DOHH2 (cell line): ENCODE measurements around the gene TSPAN6.

ENCODE experiments used
- H3F3A ChIP-seq: fragments of 200-600 bp; sonication (generic), shearing (Covaris generic); 2 replicates; pipeline ENCODE4 v1.6.0; 2016; ENCODE audit warnings: antibody characterized with exemption, mild to moderate bottlenecking; ENCODE audit not compliant: control insufficient read depth, insufficient read depth
- H3K27ac ChIP-seq: fragments of 200-600 bp; sonication (generic); 2 replicates; pipeline ENCODE4 v1.5.1; 2014; ENCODE audit warnings: low read depth, mild to moderate bottlenecking, low read length, moderate library complexity
- H3K27me3 ChIP-seq: fragments of 200-600 bp; sonication (generic); 2 replicates; pipeline ENCODE4 v1.6.1; 2014; ENCODE audit warnings: mild to moderate bottlenecking, low read length, mixed read lengths; ENCODE audit not compliant: control insufficient read depth
- H3K36me3 ChIP-seq: fragments of 200-600 bp; sonication (generic); 2 replicates; pipeline ENCODE4 v1.6.1; 2014; ENCODE audit warnings: mild to moderate bottlenecking, low read length, moderate library complexity, mixed read lengths; ENCODE audit not compliant: control insufficient read depth
- H3K4me1 ChIP-seq: fragments of 200-600 bp; sonication (generic); 2 replicates; pipeline ENCODE4 v1.6.1; 2014; ENCODE audit warnings: mild to moderate bottlenecking, low read length, mixed read lengths; ENCODE audit not compliant: control insufficient read depth
- H3K4me2 ChIP-seq: fragments of 200-600 bp; sonication (generic); 2 replicates; pipeline ENCODE4 v1.6.0; 2014; ENCODE audit warnings: mild to moderate bottlenecking, low read length, moderate library complexity
- H3K4me3 ChIP-seq: fragments of 200-600 bp; sonication (generic); 2 replicates; pipeline ENCODE4 v1.5.1; 2014; ENCODE audit warnings: mild to moderate bottlenecking, low read length, mixed read lengths
- H3K79me2 ChIP-seq: fragments of 200-600 bp; sonication (generic); 2 replicates; pipeline ENCODE4 v1.6.1; 2014; ENCODE audit warnings: mild to moderate bottlenecking, low read length, mixed read lengths; ENCODE audit not compliant: control insufficient read depth
- H3K9me2 ChIP-seq: fragments of 200-600 bp; sonication (generic); replicated peaks from 2 replicates; pipeline ENCODE4 v1.6.1; 2014; ENCODE audit warnings: mild to moderate bottlenecking, low read length, mixed read lengths; ENCODE audit not compliant: control insufficient read depth
- H3K9me3 ChIP-seq: fragments of 200-600 bp; sonication (generic); 2 replicates; pipeline ENCODE4 v1.6.1; 2014; ENCODE audit warnings: antibody characterized with exemption, low read length, mixed read lengths; ENCODE audit not compliant: control insufficient read depth, insufficient read depth
- H4K20me1 ChIP-seq: fragments of 200-600 bp; sonication (generic); 2 replicates; pipeline ENCODE4 v1.6.0; 2014; ENCODE audit warnings: low read depth, mild to moderate bottlenecking, antibody characterized with exemption, low read length, moderate library complexity; ENCODE audit not compliant: control insufficient read depth, insufficient read depth
- EZH2phosphoT487 ChIP-seq: fragments of 200-600 bp; sonication (generic); IDR thresholded peaks from 2 replicates; pipeline ENCODE4 v1.6.1; 2017; ENCODE audit warnings: borderline replicate concordance, mild to moderate bottlenecking, antibody characterized with exemption, low read length, moderate library complexity, mixed read lengths
- TF ChIP-seq, protein P1 (sequence below): fragments of 200-600 bp; sonication (generic); IDR thresholded peaks from one replicate; pipeline ENCODE4 v1.5.1; 2014; ENCODE audit warnings: antibody characterized with exemption, mild to moderate bottlenecking, low read depth, low read length; ENCODE audit not compliant: poor library complexity, severe bottlenecking

TSPAN6 gene

GRCh38 chrX:100652266-100652665, 15.7 kb upstream of the TSPAN6 start:
- H3K79me2 ChIP-seq: no peaks in the 10 kb centered on the region
- H4K20me1 ChIP-seq: no peaks in the 10 kb centered on the region
- TF ChIP-seq, protein P1, sequence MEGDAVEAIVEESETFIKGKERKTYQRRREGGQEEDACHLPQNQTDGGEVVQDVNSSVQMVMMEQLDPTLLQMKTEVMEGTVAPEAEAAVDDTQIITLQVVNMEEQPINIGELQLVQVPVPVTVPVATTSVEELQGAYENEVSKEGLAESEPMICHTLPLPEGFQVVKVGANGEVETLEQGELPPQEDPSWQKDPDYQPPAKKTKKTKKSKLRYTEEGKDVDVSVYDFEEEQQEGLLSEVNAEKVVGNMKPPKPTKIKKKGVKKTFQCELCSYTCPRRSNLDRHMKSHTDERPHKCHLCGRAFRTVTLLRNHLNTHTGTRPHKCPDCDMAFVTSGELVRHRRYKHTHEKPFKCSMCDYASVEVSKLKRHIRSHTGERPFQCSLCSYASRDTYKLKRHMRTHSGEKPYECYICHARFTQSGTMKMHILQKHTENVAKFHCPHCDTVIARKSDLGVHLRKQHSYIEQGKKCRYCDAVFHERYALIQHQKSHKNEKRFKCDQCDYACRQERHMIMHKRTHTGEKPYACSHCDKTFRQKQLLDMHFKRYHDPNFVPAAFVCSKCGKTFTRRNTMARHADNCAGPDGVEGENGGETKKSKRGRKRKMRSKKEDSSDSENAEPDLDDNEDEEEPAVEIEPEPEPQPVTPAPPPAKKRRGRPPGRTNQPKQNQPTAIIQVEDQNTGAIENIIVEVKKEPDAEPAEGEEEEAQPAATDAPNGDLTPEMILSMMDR: no peak
- no peak for TF ChIP-seq EZH2phosphoT487
- H3F3A ChIP-seq: no peaks in the 10 kb centered on the region
- no peaks in the 10 kb centered on the region for H3K9me3 ChIP-seq
- no peak overlapping the region for H3K4me2 ChIP-seq
- no peaks in the 10 kb centered on the region for H3K36me3 ChIP-seq
- no peaks in the 10 kb centered on the region for H3K4me1 ChIP-seq
- H3K9me2 ChIP-seq: no peaks in the 10 kb centered on the region
- H3K27ac ChIP-seq: no peak overlapping the region
- H3K27me3 ChIP-seq: no peaks in the 10 kb centered on the region
- no peak overlapping the region for H3K4me3 ChIP-seq

DNA sequence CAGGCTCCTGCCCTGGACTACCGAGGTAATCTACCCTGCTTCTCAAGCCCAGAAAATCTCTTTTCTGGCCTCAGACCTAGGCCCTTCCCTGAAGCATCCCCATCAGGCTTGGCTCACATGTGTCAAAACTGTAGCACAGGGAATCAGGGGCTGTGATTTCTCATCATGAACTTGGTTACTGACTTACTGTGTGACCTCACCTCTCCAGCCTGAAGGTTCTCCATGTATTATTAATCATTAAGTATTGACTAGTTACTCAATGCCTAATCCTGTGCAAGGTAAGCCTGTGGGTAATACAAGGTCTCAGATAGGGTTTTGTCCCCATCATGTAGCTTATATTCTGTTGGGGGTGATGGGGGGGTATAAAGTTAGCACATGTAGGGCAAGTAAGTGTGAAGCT, 14.2 kb upstream of the TSPAN6 start:
- no peak for TF ChIP-seq EZH2phosphoT487
- TF ChIP-seq, protein P1: no peak
- Histone ChIP-seq H3K9me3 (no peaks in the 10 kb centered on the region), H3K27me3 (no peaks in the 10 kb centered on the region), H3K9me2 (no peaks in the 10 kb centered on the region), H3K4me3 (no peak overlapping the region), H3K4me2 (no peak overlapping the region), H3K36me3 (no peaks in the 10 kb centered on the region), H4K20me1 (no peaks in the 10 kb centered on the region), H3K27ac (no peak overlapping the region), H3F3A (no peaks in the 10 kb centered on the region), H3K79me2 (no peaks in the 10 kb centered on the region), H3K4me1 (no peaks in the 10 kb centered on the region)

- Histone ChIP-seq H3K9me2 (no peaks in the 10 kb centered on the region), H3K27me3 (no peaks in the 10 kb centered on the region), H3K4me1 (no peaks in the 10 kb centered on the region), H4K20me1 (no peaks in the 10 kb centered on the region), H3K9me3 (no peaks in the 10 kb centered on the region), H3F3A (no peaks in the 10 kb centered on the region), H3K4me2 (no peak overlapping the region), H3K27ac (no peak overlapping the region), H3K79me2 (no peaks in the 10 kb centered on the region), H3K4me3 (no peak overlapping the region), H3K36me3 (no peaks in the 10 kb centered on the region)
- TF ChIP-seq, protein P1: no peak
- TF ChIP-seq EZH2phosphoT487: no peak
Observed at GRCh38 chrX:100649550-100650356, 13.1 kb upstream of the TSPAN6 start.
